Stimulated activated CD8-positive, alpha-beta memory T cell treated with anti-CD3 and anti-CD28 coated beads, Interleukin-12 subunit alpha, Interleukin-12 subunit beta, amount 100 ng/mL, for 1 hour (primary cell): Measurements from ENCODE around the gene OSBPL2.
A peak's percentile ranks its signal among the peaks of the same experiment; 100 is the strongest.

Experiments
- DNase-seq: peaks from one replicate; pipeline ENCODE4 v3.0.0-alpha.2; 2020; ENCODE audit warnings: low read depth

Gene OSBPL2

DNA sequence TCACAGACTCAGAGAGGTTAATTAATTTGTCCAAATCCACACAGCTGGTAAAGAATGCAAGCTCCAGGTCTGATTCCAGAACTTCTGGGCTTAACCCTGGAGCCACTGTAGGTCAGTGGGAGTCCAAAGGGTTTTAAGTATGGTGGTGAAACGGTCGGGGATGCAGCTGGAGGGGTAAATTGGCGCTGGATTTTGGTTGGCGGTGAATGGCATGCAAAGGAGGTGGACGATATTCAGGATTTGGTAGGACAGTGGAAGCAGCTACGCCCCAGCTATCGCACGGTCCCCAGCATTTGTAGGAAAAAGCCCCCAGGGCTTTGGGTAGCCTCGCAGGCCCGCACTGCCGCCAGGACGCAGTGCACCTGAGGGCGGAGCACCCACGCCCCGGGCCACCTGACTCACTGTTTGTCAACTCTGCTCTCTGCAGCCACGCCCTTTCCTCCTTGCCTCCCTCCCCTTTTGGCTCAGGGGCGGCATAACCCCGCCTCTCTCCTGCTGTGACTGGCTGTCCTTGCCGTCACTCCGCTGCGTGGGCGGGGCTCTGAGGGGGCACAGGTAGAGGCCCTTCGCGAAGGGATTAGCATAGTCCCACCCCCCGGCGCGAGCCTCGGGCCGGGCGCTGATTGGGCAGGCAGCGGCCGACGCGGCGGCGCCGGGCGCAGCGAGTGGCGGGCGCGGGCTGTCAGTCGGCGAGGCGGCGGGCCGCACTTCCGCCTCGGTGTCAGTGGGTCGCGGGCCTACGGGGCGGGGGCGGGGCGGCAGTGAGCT lies at the start of gene OSBPL2:
Gene OSBPL2 (plus strand): TSS at position 721 of the 768 bp plus-strand sequence. CDS start 17,664 bp downstream, outside the sequence.
- peak; percentile 100 for DNase-seq

DNA sequence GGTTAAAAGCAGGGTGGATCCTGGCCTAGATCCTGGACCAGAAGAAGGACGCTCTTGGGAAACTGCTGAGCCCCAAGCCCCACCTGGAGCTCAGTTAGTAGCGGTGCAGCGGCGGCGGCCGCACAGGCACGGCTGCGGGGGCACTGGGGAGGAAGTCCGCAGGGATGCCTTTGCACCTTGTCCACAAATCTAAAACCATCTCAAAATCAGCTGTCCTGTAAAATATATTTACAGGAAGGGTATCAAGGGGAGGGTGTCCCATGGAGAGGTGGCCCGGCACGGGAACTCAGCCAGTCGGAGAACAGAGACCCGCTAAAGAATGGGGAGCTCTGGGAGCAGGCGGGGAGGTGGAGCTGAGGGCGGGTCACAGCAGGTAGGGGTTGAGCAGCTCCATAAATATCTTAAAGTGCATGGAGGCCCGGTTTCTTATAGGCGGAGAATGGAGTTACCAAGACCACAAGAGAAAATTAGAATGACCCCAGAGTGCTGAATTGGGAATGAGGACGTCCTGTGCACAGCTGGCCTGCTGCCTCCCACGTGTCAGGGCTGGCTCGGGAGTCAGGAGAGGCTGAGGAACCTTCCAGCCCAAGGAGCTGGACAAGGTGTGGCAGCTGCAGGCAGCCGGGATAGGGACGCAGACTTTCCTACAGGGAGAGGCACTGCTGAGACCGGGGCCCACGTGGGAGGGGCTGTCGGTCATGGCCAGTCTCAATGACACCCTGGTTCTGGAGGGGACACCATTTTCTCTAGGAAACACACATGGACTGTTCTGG lies 47.5 kb upstream of the OSBPL2 start:
- no peak for DNase-seq

DNA sequence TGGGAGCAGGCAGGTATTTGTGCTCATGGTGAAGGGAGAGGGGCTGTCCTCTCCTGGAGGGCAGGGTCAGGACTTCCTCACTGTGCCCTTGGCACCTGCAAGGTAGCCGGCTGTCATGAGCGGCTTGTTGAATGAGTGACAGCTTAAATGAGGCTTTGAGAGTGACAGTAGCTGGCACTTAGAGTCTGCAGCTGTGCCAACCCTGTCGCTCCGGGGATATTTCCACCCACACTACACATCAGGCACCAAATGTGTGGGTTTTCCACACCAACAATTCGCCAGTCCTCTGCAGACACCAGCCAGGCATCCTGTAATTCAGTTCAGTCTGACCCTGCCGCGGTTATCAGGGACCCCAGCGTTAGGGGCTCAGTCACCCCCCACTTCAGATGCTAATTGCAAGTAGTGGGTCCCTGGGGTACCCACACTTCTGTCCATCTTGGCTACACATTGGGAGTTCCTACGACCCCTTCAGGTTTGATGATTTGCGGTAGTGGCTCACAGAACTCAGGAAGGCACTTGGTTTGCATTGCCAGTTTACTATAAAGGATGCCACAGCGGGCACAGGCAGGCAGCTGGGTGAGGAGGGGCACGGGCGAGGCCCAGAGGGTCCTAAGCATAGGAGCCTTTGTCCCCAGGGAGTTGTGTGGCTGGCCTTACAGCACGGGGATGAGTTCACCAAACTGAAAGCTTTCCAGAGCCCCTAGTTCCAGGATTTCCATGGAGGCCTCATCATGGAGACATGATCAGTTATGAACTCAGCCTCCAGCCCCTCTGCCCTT lies 46.4 kb upstream of the OSBPL2 start:
- DNase-seq: no peak

DNA sequence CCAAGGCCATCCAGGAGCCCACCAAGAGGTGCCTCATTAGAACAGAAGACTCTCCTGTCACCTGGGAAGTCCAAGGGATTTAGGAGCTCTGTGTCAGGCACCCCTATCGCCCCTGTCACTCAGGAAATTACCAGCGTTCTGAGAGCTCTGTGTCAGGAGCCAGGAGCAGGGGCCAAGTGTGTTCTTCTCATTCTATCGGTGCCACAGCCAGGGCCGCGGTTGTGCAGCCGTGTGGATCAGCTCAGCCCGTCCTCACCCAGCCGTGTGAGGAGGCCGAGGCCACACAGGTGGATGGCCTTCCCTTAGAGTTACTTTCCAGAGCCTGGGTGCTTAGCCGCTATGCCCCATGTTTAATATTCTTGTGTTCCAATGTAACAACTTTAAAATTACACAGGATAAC lies 45.7 kb upstream of the OSBPL2 start:
- DNase-seq: no peak

DNA sequence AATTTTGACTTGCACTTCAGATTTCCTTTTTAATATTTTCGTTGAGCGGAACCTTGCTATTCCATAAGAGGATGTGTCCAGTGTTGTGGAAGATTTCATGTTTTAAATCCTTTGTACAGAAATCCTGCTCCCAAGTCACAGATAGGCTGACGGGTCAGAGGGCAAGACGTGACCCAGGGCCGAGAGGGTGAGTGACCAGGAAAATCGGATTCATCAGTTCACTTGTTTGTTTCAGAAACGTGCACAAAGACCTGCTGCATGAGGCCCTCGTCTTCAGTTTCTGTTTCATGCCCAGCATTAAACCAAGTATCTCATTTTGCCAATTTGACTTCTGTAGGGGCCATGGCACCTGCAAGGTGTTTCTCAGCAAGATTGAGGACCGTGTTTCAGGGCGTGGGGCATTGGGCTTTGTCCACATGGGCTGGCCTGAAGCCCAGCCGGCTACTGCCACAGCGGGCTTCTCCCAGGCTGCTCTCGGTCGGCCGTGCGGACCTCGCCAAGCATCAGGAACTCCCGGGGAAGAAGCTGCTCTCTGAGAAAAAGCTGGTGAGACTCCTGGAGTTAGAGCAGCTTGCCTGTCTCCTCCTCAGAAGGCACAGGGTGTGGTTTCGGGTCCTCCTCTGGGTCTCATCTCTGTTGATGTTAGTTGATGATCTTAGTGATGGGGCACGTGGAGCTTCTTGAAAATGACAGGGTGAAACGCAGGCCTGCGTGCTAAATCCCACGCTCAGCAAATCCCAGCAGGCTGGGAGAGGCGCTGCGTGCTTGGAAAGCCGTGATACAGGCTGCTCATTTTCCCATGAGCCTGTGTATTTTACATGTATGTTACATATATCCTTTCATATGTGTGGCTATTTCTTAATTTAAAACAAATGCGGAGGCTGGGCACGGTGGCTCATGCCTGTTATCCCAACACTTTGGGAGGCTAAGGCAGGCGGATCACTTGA lies 45.0 kb upstream of the OSBPL2 start:
- no peak for DNase-seq

DNA sequence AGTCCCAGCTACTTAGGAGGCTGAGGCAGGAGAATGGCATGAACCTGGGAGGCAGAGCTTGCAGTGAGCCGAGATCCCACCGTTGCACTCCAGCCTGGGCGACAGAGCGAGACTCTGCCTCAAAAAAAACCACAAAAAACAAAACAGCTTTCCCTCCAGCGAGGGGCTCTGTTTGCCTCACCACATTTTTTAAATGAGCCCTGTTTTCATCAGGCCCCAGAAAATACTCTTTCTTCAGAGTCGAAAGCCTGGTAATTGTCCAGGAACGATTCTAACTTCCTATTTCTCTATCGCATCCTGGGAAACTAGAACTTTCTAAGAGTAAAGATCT lies 43.3 kb upstream of the OSBPL2 start:
- DNase-seq: no peak

DNA sequence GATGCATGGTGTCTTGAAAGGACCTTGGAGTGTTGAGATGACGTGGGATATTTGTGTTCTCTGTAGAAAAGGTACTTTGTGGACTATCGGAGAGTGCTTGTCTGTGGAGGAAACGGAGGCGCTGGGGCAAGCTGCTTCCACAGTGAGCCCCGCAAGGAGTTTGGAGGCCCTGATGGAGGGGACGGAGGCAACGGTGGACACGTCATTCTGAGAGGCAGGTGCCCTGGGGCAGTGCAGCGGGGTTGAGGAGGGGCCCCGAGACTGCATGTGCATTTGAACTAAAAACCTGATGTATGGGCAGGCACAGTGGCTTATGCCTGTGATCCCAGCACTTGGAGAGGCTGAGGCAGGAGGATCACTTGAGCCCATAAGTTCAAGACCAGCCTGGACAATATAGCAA lies 42.6 kb upstream of the OSBPL2 start:
- DNase-seq: no peak

DNA sequence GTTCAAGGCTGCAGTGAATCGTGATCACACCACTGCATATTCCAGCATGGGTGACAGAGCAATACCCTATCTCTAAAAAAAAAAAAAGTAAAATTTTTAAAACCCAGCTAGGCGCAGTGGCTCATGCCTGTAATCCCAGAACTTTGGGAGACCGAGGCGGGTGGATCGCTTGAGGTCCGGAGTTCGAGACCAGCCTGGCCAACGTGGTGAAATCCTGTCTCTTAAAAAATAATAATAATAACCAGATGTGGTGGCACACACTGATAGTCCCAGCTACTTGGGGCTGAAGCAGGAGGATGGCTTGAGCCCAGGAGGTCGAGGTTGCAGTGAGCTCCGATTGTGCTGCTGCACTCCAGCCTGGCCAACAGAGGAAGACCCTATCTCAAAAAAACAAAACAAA lies 42.0 kb upstream of the OSBPL2 start:
- DNase-seq: no peak

DNA sequence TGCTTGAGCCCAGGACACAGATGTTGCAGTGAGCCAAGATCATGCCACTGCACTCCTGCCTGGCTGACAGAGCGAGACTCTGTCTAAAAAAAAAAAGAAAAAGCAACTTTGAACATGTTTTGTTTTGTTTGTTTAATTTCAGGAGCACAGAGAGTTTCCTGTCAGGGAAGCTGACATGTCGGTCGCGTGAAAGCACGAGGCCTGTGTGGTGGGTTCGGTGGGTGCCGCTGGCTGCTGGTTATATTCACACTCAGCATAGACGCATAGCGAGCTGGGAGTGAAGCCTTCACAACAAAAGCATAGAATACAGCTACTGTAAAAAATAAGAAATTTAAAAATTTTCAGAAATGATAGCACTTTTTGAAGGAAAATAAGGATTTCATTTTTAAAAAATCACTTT lies 41.0 kb upstream of the OSBPL2 start:
- no peak for DNase-seq

DNA sequence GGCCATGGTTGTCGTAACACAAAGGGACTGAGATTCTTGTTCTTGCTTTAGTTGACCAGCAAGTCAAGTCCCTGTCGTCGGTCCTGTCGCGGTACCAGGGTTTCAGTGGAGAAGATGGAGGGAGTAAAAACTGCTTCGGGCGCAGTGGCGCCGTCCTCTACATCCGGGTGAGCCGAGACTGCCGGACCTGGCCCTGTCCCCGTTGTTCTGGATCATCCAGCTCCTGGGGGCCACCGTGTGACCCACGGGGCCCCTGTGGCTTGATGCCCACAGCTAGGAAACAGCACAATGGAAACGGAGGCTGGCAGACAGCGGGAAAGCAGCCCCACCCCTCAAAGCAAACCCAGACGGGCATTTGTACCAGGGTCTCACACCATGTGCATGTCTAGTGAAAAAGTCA lies 40.5 kb upstream of the OSBPL2 start:
- no peak for DNase-seq

DNA sequence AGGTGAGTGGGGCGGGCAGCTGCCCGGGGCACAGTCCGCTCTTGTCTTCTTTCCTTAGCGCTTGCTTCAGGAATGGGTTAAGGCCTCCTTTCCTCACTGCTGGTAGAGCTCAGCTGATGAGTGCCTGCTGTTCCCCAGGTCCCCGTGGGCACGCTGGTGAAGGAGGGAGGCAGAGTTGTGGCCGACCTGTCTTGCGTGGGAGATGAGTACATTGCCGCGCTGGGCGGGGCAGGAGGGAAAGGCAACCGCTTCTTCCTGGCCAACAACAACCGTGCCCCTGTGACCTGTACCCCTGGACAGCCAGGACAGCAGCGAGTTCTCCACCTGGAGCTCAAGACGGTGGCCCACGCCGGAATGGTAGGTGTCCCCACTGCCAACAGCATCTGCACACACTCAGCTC lies 39.8 kb upstream of the OSBPL2 start:
- no peak for DNase-seq

DNA sequence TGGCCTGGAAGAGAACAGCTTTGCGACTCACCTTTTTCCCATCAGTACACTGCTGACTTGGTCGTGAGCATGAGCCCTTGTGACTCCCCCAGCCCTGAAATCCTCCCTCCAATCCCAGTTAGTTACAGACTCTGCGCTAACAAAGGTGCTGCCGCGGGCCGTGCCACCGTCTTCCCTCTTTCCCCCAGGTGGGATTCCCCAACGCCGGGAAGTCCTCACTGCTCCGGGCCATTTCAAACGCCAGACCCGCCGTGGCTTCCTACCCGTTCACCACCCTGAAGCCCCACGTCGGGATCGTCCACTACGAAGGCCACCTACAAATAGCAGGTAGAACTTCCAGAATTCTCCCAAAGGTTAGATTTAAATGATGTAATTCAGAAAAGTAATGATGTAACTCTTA lies 39.4 kb upstream of the OSBPL2 start:
- DNase-seq: no peak

DNA sequence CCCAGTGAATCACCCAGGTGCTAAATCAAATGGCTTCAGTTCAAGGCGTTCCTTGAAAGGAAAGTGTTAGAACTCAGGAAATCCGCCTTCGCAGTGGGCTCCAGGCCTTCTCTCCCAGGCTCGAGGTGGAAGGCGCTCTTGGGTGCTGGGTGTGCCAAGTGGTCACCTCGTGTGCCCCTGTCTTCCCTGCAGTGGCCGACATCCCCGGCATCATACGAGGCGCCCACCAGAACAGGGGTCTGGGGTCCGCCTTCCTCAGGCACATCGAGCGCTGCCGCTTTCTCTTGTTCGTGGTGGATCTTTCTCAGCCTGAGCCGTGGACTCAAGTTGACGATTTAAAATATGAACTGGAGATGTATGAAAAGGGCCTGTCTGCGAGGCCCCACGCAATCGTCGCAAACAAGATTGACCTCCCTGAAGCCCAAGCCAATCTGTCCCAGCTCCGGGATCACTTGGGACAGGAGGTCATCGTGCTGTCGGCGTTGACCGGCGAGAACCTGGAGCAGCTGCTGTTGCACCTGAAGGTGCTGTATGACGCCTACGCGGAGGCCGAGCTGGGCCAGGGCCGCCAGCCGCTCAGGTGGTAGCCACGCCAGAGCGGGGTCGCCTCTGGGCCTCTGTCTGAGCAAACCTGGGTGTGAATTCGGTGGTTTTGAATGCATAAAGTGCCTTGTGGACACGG lies 37.7 kb upstream of the OSBPL2 start:
- DNase-seq: no peak

DNA sequence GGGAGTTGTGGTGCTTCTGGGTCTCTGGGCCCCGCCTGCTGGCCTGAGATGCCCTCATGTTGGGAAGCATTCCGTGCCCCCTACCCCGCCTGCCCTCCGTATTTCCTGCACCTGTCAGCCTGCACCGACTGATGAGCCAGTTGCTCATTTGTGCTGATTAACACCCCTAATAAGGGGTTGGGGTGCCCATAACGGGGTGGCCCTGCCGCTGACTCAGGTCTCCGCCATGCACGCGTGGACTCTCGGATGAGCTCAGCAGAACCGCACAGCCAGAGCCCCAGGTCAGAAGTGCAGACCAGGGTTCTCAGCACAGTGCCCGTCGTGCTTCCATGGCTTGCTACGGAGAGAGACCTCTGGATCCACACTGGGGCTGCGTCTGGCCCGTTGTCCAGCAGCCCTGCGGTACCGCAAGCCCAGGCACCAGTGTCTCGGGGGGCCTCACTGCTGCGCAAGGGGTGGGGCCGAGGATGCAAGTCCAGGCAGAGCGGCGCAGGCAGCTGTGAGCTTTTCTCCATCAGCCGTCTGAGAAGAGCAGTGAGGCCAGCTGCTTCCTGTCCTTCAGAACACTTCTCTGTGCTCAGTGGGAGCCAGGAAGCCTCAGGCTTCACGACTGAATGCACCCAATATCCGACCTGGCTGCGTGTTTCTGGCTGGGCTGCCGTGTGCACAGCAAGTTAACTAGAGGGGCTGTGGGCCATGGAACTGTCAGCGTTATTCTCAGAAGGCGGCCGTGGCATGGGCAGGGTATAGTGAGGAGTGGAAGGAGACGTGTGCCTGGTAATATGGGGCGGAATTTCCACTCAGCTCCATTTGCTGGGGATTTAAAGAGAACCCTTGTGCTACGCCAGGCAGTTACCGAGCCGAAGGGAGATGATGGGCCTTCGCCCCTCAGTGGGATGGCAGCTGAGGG lies 36.9 kb upstream of the OSBPL2 start:
- no peak for DNase-seq

DNA sequence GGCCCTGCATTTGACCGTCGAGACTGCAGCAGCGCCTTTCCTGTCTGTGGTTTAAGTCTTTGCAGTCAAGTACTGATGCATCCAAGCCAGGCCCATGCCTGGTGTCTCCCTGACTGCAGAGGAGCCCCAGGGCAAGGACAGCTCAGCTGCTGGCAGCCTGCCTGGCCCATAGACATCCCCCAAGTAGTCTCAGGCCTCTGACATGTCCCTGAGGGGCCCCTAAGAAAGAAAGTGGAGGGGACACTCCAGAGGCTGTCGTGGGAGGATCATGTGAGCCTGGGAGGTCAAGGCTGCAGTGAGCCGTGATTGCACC lies 36.3 kb upstream of the OSBPL2 start:
- no peak for DNase-seq

DNA sequence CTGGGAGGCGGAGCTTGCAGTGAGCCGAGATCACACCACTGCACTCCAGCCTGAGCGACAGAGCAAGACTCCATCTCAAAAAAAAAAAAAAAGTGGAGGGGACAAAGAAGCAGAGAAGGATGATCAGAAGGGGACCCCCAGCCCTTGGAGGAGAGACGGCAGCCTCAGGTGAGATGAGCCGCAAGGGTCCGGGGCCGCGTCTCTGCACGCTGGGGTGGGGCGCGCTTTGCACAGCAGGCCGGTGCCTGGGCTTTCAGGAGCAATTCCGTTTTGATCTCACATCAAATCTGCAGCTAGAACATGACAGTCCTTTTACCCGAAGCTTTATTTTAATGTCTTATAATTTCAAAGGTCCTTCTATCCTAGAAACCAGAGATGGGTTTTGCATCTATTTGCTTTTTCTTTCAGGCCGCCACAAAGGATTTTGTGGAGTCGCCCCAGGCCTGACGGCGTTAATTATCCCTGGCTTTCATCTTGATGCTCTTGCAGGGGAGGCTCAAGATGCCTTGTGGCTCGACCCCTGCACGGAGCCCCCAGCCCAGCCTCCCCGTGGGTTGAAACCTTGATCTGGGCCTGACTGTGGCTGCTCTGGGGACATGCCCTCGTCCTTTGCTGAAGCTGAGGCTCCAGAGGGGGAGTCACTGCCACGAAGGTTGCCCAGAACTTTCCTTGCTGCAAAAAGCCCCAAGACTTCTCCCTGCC lies 35.5 kb upstream of the OSBPL2 start:
- DNase-seq: no peak

DNA sequence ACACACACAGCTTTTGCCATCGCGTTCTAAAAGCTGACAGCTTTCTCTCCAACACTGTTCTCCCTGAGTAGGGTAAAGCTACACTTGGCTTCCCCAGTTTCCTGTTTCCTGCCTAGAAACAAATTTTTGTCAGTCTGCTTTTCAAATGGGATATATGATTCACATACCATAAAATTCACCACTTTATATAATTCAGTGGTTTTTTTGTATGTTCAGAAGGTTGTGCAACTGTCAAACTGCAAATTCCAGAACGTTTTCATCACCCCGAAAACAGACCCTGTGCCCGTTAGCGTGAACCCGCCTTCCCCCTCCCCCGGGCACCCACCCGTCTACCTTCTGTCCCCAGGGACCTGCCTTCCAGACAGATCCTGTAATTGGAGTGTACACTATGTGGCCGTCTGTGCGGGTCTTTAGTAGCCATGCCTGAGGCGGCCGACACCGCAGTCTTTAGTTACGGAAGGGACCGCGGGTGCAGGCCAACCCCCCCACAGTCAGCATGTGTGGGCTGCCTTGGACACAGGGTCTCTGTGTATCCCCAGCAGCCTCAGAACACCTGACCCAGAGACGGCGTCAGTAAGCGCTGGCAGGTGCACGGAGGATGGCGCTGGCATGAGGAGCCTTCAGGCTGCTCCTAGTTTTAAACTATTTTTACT lies 34.8 kb upstream of the OSBPL2 start:
- no peak for DNase-seq

DNA sequence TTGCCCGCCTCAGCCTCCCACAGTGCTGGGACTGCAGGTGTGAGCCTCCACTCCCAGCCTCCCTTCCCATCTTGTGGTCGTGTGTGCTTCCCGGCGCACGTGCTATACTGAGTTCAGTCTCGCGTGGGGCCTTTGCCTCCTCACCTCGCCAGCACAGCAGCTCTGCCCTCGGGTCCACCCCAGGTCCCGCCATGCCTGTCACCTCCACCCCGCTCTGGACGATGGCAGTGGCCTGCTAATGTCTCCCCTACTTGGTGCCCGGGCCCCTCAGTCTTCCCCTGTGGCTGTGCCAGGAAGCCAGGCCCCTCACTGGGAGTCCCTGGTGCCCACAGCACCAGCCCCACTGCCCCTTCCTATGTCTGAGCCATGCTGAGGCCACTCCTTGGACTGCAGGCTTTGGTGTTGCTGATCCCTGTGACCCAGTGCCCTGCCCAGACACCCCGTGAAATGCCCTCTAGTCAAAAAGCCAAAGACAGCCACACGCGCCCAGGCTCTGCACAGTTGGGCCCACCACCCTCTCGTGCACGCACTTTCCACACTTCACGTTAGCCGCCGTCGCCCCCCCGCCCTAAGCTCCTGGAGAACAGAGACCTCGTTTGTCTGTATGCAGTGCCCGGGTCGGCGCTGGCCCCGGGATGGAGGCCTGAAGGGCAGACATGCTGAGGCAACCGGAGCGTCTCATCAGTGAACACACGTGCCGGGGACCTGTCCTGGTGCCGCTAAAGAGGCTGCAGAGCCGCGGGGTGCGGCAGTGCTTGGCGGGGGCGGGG lies 32.5 kb upstream of the OSBPL2 start:
- DNase-seq: no peak
